Activated naive CD4-positive, alpha-beta T cell treated with anti-CD3 and anti-CD28 coated beads, Interleukin-2, amount 50 U/mL, for 72 hours (primary cell): ENCODE measurements around the gene FGR. TPM values are rescaled to one million over a fixed set of nuclear protein-coding genes. Genes with fewer than 3 reads are reported as not detected.
A peak's percentile ranks its signal among the peaks of the same experiment; 100 is the strongest.
"Not testable (repeated sequence)": the region's sequence is repeated elsewhere in the genome, so short reads cannot be mapped to it uniquely, and the experiment has no call there.

ENCODE experiments used
- ATAC-seq, 2 donors: fragments of 150-1000 bp; cut with Tn5 transposase; 2 replicates each; pipeline ENCODE4 v1.10.0; 2021; ENCODE audit warnings: mild to moderate bottlenecking in 2 of 2, moderate library complexity in 2 of 2
- DNase-seq, 2 donors: peaks; one replicate each; pipeline ENCODE4 v3.0.0; 2021 to 2022; ENCODE audit warnings: low spot score in 2 of 2
- H3K27ac Mint-ChIP-seq, 2 donors: one replicate each; pipeline ENCODE4 v1.8.0; 2022; ENCODE audit warnings: mild to moderate bottlenecking in 2 of 2, mixed read lengths in 2 of 2
- H3K36me3 Mint-ChIP-seq, 2 donors: one replicate each; pipeline ENCODE4 v1.8.0; 2022; ENCODE audit warnings: mixed read lengths in 2 of 2
- H3K9me3 Mint-ChIP-seq, 2 donors: one replicate each; pipeline ENCODE4 v1.8.0; 2022; ENCODE audit warnings: mixed read lengths in 2 of 2
- total RNA-seq, 2 donors: library from RNA; stranded (reverse); gene quantifications; one replicate each; pipeline ENCODE4 v1.2.3, GENCODE V29; 2022

FGR gene
- total RNA-seq, 2 donors from 2014 or later: 0.29 to 0.68 TPM

- not testable (repeated sequence) for H3K36me3 Mint-ChIP-seq, H3K9me3 Mint-ChIP-seq, H3K27ac Mint-ChIP-seq, ATAC-seq, DNase-seq
Measured at GRCh38 chr1:27627733-27628132, 7.3 kb downstream of the FGR start.

- H3K27ac Mint-ChIP-seq: no peak overlapping the region
- no peaks in the 10 kb centered on the region for H3K9me3 Mint-ChIP-seq
- H3K36me3 Mint-ChIP-seq: no peaks in the 10 kb centered on the region
- ATAC-seq (no peak), DNase-seq (no peak)
Measured at GRCh38 chr1:27627061-27627460, 7.9 kb downstream of the FGR start.

- ATAC-seq (no peak), DNase-seq (no peak)
- Mint-ChIP-seq H3K27ac (peak overlapping the region in 1 of 2 donors; percentile 10), H3K9me3 (no peaks in the 10 kb centered on the region), H3K36me3 (no peaks in the 10 kb centered on the region)
Measured at GRCh38 chr1:27626031-27626935, 8.7 kb downstream of the FGR start.

- ATAC-seq (no peak), DNase-seq (no peak)
- no peak overlapping the region for H3K27ac Mint-ChIP-seq
- H3K9me3 Mint-ChIP-seq: no peaks in the 10 kb centered on the region
- H3K36me3 Mint-ChIP-seq: no peaks in the 10 kb centered on the region
Measured at GRCh38 chr1:27624467-27625178, 10.4 kb downstream of the FGR start.

GRCh38 chr1:27623327-27624212, 11.4 kb downstream of the FGR start:
- ATAC-seq: no peak

GRCh38 chr1:27622828-27623227, 12.2 kb downstream of the FGR start:
- peak in 1 of 2 donors; percentile 54 for ATAC-seq
- no peak for DNase-seq
- no peak overlapping the region for H3K27ac Mint-ChIP-seq
- H3K9me3 Mint-ChIP-seq: no peaks in the 10 kb centered on the region
- no peaks in the 10 kb centered on the region for H3K36me3 Mint-ChIP-seq

More at GRCh38 chr1:27623327-27624212, 11.4 kb downstream of the FGR start:
- Mint-ChIP-seq H3K9me3 (no peaks in the 10 kb centered on the region), H3K27ac (no peak overlapping the region), H3K36me3 (no peaks in the 10 kb centered on the region)
- DNase-seq: no peak

- H3K9me3 Mint-ChIP-seq: no peaks in the 10 kb centered on the region
- ATAC-seq (no peak), DNase-seq (no peak)
- no peak overlapping the region for H3K27ac Mint-ChIP-seq
- H3K36me3 Mint-ChIP-seq: no peaks in the 10 kb centered on the region
Measured at GRCh38 chr1:27621051-27621920, 13.7 kb downstream of the FGR start.

GRCh38 chr1:27619782-27620438, 15.1 kb downstream of the FGR start:
- not testable (repeated sequence) for H3K27ac Mint-ChIP-seq, ATAC-seq, DNase-seq, H3K36me3 Mint-ChIP-seq, H3K9me3 Mint-ChIP-seq

GRCh38 chr1:27618341-27619082, 16.5 kb downstream of the FGR start:
- peak in 1 of 2 donors; percentile 67 for DNase-seq

GRCh38 chr1:27617420-27617819, 17.6 kb downstream of the FGR start:
- no peak for DNase-seq
- H3K9me3 Mint-ChIP-seq: no peaks in the 10 kb centered on the region

More at GRCh38 chr1:27618341-27619082, 16.5 kb downstream of the FGR start:
- Mint-ChIP-seq H3K27ac (peak overlapping the region in 1 of 2 donors; percentile 75), H3K36me3 (no peaks in the 10 kb centered on the region), H3K9me3 (no peaks in the 10 kb centered on the region)
- ATAC-seq: peak; percentile 77 to 94

GRCh38 chr1:27616441-27616840, 18.5 kb downstream of the FGR start:
- no peaks in the 10 kb centered on the region for H3K9me3 Mint-ChIP-seq
- DNase-seq (no peak), ATAC-seq (no peak)
- no peak overlapping the region for H3K27ac Mint-ChIP-seq
- no peaks in the 10 kb centered on the region for H3K36me3 Mint-ChIP-seq

More at GRCh38 chr1:27617420-27617819, 17.6 kb downstream of the FGR start:
- H3K36me3 Mint-ChIP-seq: no peaks in the 10 kb centered on the region
- H3K27ac Mint-ChIP-seq: peak overlapping the region in 1 of 2 donors; percentile 75
- ATAC-seq: no peak

GRCh38 chr1:27615346-27616192, 19.4 kb downstream of the FGR start:
- H3K27ac Mint-ChIP-seq: no peak overlapping the region
- no peaks in the 10 kb centered on the region for H3K9me3 Mint-ChIP-seq
- DNase-seq: no peak
- H3K36me3 Mint-ChIP-seq: no peaks in the 10 kb centered on the region
- no peak for ATAC-seq

GRCh38 chr1:27614625-27615344, 20.2 kb downstream of the FGR start:
- DNase-seq (no peak), ATAC-seq (no peak)
- Mint-ChIP-seq H3K27ac (no peak overlapping the region), H3K36me3 (no peaks in the 10 kb centered on the region), H3K9me3 (no peaks in the 10 kb centered on the region)
